GM19455 (cell line): ENCODE measurements around the gene MAML3.

ENCODE experiments used
- ATAC-seq: cut with Tn5 transposase; IDR thresholded peaks from one replicate; pipeline ENCODE4 v1.9.1; 2021; ENCODE audit not compliant: unreplicated experiment

MAML3 gene

DNA sequence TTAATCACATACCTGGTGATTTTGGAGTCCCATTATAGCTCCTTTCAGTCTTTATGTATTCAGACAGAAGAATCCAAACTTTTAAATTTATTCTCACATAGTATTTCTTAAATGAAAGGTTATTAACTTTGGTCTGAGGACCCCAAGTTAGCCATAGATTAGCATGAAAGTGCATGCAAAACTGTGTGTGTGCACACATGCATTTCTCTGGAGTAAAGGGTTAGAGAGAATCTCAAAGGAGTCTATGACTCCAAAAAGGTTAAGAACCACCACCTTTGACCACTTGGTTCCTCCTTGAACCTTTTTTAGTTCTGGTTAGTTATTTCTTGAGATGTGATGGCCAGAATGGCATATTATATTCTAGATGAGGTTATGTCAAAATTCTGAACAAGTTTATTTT lies 386.4 kb downstream of the MAML3 start:
- no peak for ATAC-seq

DNA sequence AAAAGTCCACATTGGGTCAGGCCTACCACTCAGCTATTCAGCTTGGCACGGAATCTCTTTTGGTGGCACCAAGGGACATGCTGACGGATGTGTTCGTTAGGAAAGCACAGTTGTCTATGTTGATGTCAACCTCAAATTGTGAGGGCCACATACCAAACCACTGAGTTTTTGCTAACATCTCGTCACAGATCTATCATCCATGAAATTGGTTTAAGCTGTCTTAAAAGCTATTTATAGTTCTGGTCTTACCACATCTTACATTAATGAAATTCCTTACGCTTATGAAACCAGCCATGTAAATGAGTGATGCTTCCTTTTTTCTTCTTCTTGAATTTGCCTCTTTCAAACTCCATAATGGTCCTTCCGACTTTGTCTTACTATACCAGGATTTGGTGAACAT lies 386.8 kb downstream of the MAML3 start:
- no peak for ATAC-seq

DNA sequence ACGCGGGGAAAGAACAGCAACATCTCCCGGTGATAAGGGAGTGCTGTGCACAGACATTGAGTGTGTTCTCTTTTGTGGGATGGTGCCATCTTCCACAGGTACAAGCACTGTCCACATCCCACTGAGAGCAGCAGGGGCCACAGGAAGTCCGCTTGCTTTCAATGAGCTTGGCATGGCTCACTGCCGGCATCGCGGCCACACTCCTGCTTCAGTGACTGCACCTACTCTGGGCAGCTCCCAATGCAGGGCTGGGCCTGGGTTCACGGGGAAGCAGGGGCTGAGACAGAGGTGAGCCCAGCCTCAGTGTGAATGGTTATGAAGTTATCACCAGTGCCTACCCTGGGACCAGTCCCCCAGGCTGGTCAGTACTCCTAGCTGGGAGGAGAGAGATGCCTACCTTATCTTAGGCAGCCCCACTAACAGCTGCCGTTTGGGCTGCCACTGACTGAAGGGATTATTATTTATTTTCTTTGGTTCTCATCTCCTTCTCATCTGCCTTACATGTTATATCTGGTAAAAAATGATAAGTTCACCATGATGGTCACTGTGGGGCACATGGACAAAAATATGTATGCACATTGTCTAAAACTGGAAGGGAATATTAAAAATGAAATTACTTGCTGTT lies 389.2 kb downstream of the MAML3 start:
- no peak for ATAC-seq

DNA sequence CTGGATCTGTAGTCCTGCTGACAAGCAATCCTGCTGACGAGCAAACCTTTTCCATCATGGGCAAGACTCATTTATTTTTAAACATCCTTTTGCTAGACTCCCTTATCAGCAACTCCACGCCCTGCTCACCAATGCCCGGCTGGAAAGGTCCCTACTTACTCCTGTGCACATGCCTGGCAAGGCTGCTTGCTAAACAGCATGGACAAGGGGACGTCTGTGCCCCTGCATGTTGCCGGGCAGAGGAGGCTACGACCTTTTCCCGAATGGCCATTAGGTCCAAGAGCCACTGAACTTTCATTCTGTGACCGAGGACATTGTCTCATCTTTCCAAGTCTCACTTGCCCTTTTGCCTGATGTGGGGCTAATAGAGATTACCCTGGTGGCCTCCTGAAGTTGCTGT lies 389.8 kb downstream of the MAML3 start:
- ATAC-seq, result no peak

DNA sequence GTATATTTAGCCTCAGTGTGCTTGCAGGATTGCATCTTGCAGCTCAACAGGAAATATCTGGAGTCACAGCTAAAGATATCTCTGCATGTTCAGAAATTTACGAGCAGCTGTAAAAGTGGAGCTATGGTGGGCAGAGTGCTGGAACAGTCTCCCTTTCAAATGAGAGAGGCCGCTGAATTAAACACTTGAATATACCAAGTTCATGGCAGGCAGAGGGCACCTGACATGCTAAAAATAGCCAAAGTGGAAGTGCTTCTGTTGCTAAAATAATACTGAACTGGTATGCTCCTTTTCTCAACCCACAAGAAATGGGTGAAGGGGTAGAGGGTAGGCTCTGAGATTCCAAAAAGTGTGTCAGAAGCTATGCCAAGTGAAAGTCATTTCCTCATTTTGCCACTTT lies 390.3 kb downstream of the MAML3 start:
- ATAC-seq, result no peak

DNA sequence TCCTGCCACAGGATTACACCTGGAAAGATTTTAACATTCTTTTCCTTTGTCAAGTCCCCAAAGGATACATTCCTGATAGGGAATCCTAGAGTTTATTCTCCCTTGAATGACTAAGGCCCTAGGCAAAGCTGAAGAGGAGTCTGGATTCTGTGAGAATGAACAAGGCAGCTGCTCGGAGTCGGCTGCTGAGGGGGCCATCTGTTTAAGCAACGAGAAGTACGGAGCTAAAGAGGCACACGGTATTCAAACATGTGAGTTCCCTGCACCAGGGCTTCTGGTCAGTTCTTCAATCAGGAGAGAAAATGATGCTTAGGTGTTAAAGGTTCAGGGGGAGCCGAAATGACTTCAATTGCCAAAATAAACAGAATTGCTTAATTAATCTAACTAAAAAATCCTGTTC lies 390.8 kb downstream of the MAML3 start:
- no peak for ATAC-seq

DNA sequence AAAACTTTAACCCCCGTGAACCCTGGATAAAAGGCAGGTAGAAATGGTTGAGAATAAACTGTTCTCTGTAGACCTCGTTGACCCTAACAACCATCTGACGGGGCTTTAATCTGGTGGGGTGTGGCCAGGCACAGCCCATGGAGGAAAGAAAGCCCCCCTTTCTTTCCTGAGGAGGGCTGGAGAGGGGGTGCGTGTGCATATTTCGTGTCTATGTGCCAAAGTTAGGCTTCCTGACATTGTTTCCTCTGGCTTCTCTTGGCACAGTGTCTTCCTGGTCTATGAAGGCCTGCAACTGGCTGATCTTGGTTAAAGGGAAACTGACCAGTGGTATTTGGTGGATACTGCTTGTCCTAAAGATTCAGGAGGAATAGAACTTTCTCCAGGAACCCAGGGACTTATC lies 391.3 kb downstream of the MAML3 start:
- ATAC-seq, result no peak

DNA sequence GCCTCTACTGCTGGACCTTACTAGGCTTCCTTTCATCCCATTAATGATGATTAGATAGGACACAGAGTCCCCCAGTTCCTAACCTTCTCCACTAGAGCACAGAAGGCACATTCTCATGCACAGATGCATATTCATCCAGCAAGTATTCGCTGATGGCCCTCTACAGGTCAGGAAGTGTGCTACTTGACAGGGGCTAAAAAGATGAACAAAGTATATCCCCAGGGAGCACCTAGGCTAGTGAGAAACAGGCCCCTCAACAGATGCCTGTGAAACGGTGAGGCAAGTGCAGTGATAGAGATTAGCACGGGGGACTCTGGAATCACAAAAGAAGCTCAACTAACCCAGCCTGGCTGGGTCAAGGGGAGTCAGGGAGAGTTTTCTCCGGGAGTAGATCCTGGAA lies 392.5 kb downstream of the MAML3 start:
- ATAC-seq, result no peak

DNA sequence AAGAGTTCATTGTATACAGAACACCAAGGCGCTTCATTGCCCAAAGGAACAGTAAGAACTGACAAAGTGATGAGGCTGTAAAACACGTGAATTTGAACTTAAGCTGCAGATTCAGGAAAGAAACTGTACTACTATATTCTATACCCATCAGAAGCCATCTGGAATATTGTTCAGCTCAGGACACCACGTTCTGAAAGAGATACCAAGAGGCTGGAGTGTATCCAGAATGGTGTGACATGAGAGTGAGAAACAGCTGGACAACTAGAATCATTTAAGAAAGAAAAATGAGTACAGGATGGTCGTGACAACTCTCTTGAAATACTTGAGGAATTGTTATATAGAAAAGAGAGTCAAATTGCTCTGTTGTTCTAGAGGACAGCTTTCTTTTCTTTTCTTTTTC lies 393.4 kb downstream of the MAML3 start:
- ATAC-seq, result no peak

DNA sequence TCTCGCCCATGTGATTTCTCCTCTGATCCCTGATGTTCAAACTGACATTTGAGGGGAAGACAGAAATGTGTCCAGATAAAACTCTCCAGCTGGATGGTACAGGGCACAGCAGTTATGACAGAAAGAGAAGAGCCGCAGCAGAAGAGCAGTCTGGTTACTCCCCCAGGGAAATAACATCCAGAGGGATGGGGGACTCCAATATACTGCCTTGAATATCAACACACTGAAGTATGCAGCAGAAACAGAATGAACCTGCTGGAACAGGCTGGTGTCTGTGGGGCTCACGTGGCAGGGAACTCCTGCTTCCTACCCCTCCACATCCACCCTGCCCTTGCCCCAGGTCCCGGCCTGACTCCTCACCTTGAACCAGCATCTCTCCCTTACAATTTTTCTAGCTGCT lies 394.9 kb downstream of the MAML3 start:
- ATAC-seq, result no peak

DNA sequence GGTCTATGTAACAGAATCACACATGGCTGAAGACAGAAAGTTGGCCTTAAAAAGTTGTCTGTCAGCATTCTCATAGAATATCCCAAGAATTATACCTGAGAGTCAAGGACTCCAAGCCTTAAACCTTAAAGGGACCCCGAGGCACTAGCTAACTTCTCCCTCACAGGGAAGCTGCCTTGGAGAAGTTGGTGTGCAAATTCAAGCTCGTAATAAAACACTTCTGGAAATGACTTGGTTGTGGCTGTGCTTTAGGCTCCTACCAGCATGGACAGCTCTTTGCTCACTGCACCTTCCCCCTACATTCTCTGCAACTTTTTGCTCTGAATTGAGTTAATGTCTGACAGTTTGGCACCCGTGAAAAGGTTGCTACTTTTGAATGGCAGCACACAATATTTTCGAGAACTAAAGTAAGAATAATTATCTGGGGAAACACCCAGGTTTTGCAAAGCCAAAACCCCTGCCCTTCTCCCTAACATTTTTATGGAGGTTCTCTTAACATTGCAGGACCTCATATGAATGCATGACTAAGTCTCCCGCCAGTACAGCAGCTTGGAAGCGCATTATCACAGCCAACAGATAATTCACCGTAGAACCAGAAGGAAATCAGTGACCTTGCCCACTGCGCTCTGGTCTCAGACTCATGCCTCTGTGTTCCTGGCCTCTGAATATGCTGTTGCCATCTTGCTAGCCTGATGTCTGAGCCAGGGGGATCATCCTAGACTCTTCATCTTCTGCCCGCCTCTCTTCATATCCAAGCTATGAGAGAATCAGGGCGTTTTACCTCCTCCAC lies 397.4 kb downstream of the MAML3 start:
- ATAC-seq, result no peak

DNA sequence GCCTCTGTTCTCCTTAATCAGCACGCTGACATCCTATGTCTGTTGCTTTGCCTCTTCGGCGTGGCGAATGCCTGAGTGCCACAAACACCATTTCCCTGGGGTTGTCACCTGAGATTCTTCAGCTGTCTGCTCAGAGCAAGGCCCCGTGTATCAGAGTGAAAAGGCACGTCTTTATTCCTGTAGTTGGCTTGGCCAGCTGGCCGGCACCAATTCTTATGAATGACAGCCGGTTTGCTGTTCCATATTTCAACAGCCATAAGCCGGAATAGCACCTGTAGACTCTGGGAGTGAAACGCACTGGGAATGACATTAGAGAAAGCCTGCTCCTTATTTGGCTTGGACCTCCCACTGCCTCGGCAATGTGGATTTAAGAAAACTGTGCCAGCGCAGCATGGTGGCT lies 399.0 kb downstream of the MAML3 start:
- no peak for ATAC-seq

DNA sequence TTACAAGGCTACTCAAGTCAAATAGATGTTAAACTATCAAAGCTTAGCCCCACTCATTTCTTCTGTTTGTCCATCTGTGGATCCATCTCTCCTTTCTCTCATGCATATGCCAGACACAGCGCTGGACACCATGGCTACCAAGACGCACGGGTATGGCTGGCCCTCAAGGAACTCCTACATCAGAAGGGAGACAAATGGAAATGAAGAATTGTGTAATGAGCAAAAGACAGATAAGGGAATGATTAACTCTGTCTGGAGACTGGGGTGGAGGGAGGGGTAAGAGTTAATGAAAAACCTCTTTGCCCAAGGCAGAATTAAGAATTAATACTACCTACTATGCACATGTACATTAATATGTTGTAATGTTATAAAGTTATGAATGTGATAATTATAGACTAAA lies 400.3 kb downstream of the MAML3 start:
- no peak for ATAC-seq

DNA sequence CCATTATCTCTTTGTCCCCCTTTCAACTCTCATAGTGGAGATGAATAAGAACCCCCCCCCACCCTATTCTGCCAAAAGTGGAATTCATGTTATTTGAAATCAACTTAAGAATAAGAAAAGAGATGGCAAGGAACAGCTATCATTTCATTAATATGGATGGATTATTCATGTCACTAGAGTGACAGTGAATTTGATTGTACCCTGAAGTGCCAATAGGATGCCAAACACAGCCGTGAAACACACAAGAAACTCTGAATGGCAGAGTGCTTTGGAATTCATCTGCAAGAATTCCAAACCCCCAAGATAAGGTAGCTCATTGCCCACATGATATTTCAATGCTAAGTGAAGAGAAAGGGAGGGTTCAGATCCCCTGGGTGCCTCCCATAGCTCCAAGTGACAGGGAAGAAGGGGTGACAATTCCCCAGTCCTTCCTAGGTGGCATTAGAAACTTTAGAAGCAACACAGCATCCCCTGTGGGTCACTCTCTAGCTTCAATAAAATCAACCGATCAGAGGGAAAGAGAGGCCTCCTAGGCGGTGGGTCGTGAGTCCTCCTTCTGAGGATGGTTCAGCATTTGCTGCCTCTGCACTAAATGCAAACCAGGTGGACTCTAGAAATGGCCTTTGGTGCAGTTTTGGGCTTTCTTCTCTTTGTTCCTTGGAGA lies 404.0 kb downstream of the MAML3 start:
- no peak for ATAC-seq

DNA sequence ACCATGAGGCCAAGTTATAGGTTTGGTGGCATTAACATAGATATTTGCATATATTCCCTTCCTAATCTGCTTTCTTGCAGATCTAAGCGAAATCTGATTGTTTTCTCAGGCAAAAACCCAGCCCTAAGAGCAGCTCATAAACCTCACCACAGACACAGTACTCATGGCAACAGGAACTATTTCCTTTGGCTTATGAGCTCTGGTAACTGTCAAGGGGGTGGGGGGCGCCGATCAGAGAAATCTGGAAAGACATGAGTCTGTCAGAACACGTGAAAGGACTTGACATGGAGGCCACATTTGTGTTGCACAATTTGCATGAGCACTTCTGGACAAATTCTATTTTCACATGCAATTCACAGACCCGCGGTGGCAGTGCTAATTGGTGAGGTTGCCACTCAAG lies 404.6 kb downstream of the MAML3 start:
- ATAC-seq, result no peak

DNA sequence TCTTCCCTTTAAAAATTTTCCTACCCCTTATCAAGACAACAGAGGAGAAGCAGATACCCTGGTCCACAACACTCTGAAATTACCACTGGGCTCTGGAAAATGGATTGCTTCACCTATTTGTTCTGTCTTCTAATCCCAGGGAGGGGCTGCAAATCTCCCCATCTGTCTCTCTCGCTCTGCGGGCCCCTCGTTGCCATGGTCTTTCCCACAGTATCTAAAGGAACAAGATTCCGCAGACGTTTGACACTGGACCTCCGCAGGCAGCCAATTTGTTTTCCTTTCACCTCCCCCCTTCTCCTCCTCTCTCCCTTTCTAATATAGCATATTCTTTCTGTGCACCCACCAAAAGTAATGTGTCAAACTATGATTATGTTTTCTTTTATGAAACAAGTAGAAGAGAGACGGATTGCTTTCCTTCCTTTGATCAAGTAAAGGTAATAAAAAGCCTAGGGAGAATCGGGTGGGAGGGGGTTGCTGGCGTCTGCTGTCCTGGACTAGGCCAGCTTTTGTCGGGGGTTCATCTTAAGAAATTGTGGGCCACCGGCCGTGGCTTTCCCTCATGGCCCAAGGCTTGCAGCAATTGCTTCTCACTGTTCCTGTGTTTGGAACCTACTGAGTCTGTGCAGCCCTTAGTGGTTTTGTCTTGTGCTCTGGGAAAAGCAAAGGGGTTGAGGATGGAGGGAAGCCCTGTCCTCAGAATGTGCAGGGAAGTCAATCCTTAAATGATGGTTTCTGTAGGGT lies 407.4 kb downstream of the MAML3 start:
- no peak for ATAC-seq

DNA sequence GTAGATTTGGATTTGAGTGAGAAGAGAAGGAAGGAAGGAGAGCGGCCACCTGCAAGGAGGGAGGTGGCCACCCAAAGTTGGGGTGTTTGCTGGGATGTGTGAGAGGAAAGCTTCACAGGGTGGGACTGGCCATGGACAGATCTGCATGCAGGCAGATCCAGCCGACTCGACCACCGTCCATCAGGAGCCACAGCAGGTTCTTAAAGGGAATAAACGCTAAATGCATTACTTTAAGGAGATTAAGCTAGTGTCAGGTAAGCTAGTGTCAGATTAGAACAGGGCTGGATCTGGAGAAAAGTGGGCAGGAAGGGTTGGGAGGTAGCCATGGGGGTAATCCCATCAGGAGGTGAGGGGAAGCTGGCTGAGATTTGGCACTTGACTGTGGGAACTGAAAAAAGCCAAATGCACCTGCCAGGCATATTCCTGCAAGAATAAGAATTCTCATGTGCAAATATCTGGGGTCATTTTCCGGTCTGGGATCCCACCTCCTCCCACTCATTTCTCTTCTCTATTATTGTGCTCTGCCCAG lies 408.8 kb downstream of the MAML3 start:
- no peak for ATAC-seq

DNA sequence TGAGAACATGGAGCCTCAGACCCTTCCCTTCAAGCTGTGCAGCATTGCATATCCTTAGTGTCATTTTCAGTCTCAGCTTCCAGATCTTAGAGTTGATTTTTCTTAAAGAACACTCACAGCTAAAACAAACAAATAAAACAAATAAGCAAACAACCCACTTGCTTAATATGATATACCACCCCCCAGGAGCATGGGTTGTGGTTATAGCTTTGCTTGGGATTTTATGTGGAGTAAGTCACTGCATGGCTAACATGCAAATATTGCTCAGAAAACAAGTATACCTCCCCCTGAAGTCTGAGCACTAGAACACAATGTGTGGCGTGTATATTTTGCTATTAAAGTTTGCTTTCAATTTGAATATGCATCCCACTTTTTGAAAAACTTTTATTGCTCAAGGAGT lies 409.8 kb downstream of the MAML3 start:
- ATAC-seq, result no peak

DNA sequence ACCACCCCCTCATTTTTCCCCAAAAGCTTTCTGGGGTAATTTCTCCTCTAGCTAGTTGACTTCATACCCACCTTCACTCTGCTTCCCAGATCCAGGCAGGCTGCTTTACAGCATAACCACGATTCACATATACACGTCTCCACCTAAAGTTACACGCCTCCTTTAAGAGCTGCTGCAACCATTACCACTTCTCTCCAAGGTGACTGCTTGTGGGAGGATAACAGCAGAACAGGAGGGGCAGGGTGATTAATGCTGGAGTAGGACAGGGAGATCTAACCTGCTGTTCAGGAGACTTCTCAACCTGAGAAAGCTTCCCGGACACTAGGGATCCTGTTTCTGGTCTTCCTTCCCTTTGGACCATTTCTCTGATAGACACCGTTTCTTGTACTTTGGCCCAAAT lies 411.0 kb downstream of the MAML3 start:
- ATAC-seq, result no peak

DNA sequence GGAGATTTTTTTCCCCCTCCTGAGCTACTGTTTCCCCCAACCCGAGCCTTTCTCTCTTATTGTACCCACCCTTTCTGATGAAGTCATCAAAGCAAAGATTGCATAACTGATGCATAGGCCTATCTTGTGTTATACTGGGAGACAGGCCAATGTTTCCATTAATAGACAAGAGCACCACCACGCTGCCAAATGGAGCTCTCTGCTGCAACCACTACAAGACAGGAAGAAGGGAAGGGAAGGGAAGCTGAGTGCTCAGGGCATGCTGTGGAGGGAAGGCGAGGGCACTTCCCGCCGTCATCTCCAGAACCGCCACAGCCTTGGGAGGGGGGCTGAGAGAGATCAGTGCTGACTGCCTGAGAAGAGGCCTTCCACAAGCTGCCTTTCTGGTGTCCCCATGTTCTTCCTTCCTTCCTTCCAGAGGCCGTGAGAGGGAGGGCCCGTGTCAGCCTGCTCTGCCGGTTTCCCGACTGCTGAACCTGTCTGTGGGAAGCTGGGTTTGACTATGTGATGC lies 413.4 kb downstream of the MAML3 start:
- no peak for ATAC-seq

DNA sequence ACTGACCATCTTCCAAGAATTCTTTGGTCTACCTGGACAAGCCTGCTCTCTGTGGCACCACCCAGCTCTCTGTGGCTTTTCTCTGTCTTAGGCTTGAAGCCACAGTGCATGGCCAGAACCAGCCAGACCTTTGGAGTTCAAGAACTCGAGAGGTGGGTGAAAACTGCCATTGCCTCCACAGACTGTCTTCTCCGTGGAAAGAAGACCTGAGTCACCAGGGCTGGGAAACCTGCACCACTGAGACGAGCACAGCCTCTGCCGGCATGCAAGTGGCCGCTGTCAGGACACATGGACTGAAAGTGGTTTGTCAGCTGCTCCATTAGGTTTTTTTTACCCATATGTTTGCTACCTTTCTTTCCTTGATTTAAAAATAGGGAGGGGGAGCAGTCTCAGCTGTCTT lies 413.9 kb downstream of the MAML3 start:
- ATAC-seq, result no peak
